H1 (cell line): ENCODE data around the gene ERGIC2.

Experiments used
- ATF2 ChIP-seq: IDR thresholded peaks from 2 replicates; pipeline ENCODE4 v1.6.1; 2012; ENCODE audit warnings: low read length, inconsistent platforms
- CHD1 ChIP-seq: IDR thresholded peaks from 2 replicates; pipeline ENCODE4 v1.6.1; 2012; ENCODE audit warnings: low read depth, low read length, improper control_type of control experiment
- EZH2 ChIP-seq: fragments of 200-600 bp; sonication (generic); IDR thresholded peaks from 2 replicates; pipeline ENCODE4 v1.7.1; 2012; ENCODE audit warnings: low read depth, mild to moderate bottlenecking, moderate library complexity, low read length, inconsistent platforms; ENCODE audit not compliant: severe bottlenecking
- GTF2F1 ChIP-seq: IDR thresholded peaks from 2 replicates; pipeline ENCODE4 v1.6.1; 2012; ENCODE audit warnings: low read depth, low read length, improper control_type of control experiment, borderline replicate concordance
- JUN ChIP-seq: IDR thresholded peaks from 2 replicates; pipeline ENCODE4 v1.6.1; 2011; ENCODE audit warnings: low read depth, mild to moderate bottlenecking, improper control_type of control experiment, low read length
- POLR2A ChIP-seq, 2 experiments: IDR thresholded peaks; 1 replicate in 1 of 2; 2 replicates in 1 of 2; pipeline ENCODE4 v1.6.1; 2011; ENCODE audit warnings: low read depth in 2 of 2, low read length in 2 of 2, mild to moderate bottlenecking in 2 of 2; ENCODE audit errors: control extremely low read depth in 1 of 2
- SUZ12 ChIP-seq: fragments of 200-600 bp; sonication (generic); IDR thresholded peaks from 2 replicates; pipeline ENCODE4 v1.6.1; 2012; ENCODE audit warnings: mild to moderate bottlenecking, inconsistent platforms, low read length, moderate library complexity, mixed read lengths
- ZNF274 ChIP-seq: IDR thresholded peaks from 2 replicates; pipeline ENCODE4 v1.7.0; 2012; ENCODE audit warnings: low read length, borderline replicate concordance; ENCODE audit errors: extremely low read depth
- TF ChIP-seq, protein P1 (sequence below): IDR thresholded peaks from 2 replicates; pipeline ENCODE4 v1.6.1; 2011; ENCODE audit warnings: low read depth, mild to moderate bottlenecking, low read length; ENCODE audit not compliant: insufficient read depth
- TF ChIP-seq, protein P2 (sequence below), 3 experiments: IDR thresholded peaks; 1 replicate in 2 of 3; 2 replicates in 1 of 3; pipeline versions ENCODE4 v1.5.1 to v1.6.1; 2011; ENCODE audit warnings: low read length in 3 of 3, mild to moderate bottlenecking in 3 of 3, inconsistent platforms in 2 of 3, low read depth in 1 of 3, moderate library complexity in 1 of 3; ENCODE audit not compliant: insufficient read depth in 1 of 3; ENCODE audit errors: control extremely low read depth in 1 of 3

GRCh38 chr12:29288031-29288430 lies 92.9 kb downstream of the ERGIC2 start:
- TF ChIP-seq GTF2F1 (no peak), POLR2A (IDR thresholded peaks at IDR 0.05; ENCODE audit: control extremely low read depth in 1 of 2, low read depth in 2 of 2, low read length in 2 of 2) (no peak), ATF2 (no peak), CHD1 (no peak), SUZ12 (no peak), EZH2 (no peak), JUN (no peak), ZNF274 (no peak)
- TF ChIP-seq, protein P1, sequence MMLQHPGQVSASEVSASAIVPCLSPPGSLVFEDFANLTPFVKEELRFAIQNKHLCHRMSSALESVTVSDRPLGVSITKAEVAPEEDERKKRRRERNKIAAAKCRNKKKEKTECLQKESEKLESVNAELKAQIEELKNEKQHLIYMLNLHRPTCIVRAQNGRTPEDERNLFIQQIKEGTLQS, result no peak
- TF ChIP-seq, protein P2, sequence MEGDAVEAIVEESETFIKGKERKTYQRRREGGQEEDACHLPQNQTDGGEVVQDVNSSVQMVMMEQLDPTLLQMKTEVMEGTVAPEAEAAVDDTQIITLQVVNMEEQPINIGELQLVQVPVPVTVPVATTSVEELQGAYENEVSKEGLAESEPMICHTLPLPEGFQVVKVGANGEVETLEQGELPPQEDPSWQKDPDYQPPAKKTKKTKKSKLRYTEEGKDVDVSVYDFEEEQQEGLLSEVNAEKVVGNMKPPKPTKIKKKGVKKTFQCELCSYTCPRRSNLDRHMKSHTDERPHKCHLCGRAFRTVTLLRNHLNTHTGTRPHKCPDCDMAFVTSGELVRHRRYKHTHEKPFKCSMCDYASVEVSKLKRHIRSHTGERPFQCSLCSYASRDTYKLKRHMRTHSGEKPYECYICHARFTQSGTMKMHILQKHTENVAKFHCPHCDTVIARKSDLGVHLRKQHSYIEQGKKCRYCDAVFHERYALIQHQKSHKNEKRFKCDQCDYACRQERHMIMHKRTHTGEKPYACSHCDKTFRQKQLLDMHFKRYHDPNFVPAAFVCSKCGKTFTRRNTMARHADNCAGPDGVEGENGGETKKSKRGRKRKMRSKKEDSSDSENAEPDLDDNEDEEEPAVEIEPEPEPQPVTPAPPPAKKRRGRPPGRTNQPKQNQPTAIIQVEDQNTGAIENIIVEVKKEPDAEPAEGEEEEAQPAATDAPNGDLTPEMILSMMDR (IDR thresholded peaks at IDR 0.05; ENCODE audit: control extremely low read depth in 1 of 3, insufficient read depth in 1 of 3, low read depth in 1 of 3, low read length in 3 of 3), result no peak
